OCI-LY1 (cell line): ENCODE measurements around the gene WWOX.

Experiments
- H2AFZ ChIP-seq: fragments of 200-600 bp; sonication (generic), shearing (Covaris generic); 2 replicates; pipeline ENCODE4 v1.6.0; 2014; ENCODE audit warnings: antibody characterized with exemption, mild to moderate bottlenecking, low read length
- H3F3A ChIP-seq: fragments of 200-600 bp; sonication (generic), shearing (Covaris generic); 2 replicates; pipeline ENCODE4 v1.6.0; 2014; ENCODE audit warnings: mild to moderate bottlenecking, antibody characterized with exemption, low read length, moderate library complexity; ENCODE audit not compliant: insufficient read depth
- H3K27ac ChIP-seq: fragments of 200-600 bp; sonication (generic); 2 replicates; pipeline ENCODE4 v1.5.1; 2014; ENCODE audit warnings: low read length, mixed run types, mild to moderate bottlenecking, low read depth; ENCODE audit not compliant: poor library complexity, severe bottlenecking
- H3K27me3 ChIP-seq: fragments of 200-600 bp; sonication (generic); 2 replicates; pipeline ENCODE4 v1.6.0; 2014; ENCODE audit warnings: antibody characterized with exemption, mild to moderate bottlenecking, low read length, moderate library complexity; ENCODE audit not compliant: insufficient read depth
- H3K36me3 ChIP-seq: fragments of 200-600 bp; sonication (generic); 2 replicates; pipeline ENCODE4 v1.6.1; 2014; ENCODE audit warnings: mild to moderate bottlenecking, antibody characterized with exemption, low read length, moderate library complexity, mixed read lengths; ENCODE audit not compliant: insufficient read depth
- H3K4me1 ChIP-seq: fragments of 200-600 bp; sonication (generic); 2 replicates; pipeline ENCODE4 v1.5.1; 2014; ENCODE audit warnings: mild to moderate bottlenecking, low read length, moderate library complexity; ENCODE audit not compliant: insufficient read depth, severe bottlenecking
- H3K4me2 ChIP-seq: fragments of 200-600 bp; sonication (generic), shearing (Covaris generic); 2 replicates; pipeline ENCODE4 v1.6.1; 2014; ENCODE audit warnings: low read length
- H3K4me3 ChIP-seq: fragments of 200-600 bp; sonication (generic); 2 replicates; pipeline ENCODE4 v1.5.1; 2014; ENCODE audit warnings: low read length, low read depth, mild to moderate bottlenecking, mixed read lengths; ENCODE audit not compliant: poor library complexity, severe bottlenecking
- H3K79me2 ChIP-seq: fragments of 200-600 bp; shearing (Covaris generic); 2 replicates; pipeline ENCODE4 v1.6.1; 2016; ENCODE audit warnings: mixed run types, low read length, mixed read lengths; ENCODE audit not compliant: insufficient read depth
- H3K9ac ChIP-seq: fragments of 200-600 bp; sonication (generic), shearing (Covaris generic); 2 replicates; pipeline ENCODE4 v1.6.1; 2014; ENCODE audit warnings: mild to moderate bottlenecking, low read length, mixed read lengths
- H3K9me2 ChIP-seq: fragments of 200-600 bp; sonication (generic), shearing (Covaris generic); 2 replicates; pipeline ENCODE4 v1.6.1; 2014; ENCODE audit warnings: low read depth, mild to moderate bottlenecking, low read length, mixed read lengths
- H3K9me3 ChIP-seq: fragments of 200-600 bp; shearing (Covaris generic); 2 replicates; pipeline ENCODE4 v1.6.1; 2014; ENCODE audit warnings: low read length, mixed read lengths
- H4K20me1 ChIP-seq: fragments of 200-600 bp; sonication (generic), shearing (Covaris generic); 2 replicates; pipeline ENCODE4 v1.6.0; 2016; ENCODE audit warnings: mild to moderate bottlenecking, low read length; ENCODE audit not compliant: insufficient read depth
- CTCF ChIP-seq: fragments of 200-600 bp; sonication (generic), shearing (Covaris generic); IDR thresholded peaks from 2 replicates; pipeline ENCODE4 v1.5.1; 2017; ENCODE audit warnings: mild to moderate bottlenecking, antibody characterized with exemption, low read length, moderate library complexity, mixed read lengths
- EZH2 ChIP-seq: fragments of 200-600 bp; sonication (generic), shearing (Covaris generic); IDR thresholded peaks from 2 replicates; pipeline ENCODE4 v1.8.0; 2017; ENCODE audit warnings: borderline replicate concordance, mixed run types, mild to moderate bottlenecking, antibody characterized with exemption, low read length, moderate library complexity, mixed read lengths

Gene WWOX

DNA sequence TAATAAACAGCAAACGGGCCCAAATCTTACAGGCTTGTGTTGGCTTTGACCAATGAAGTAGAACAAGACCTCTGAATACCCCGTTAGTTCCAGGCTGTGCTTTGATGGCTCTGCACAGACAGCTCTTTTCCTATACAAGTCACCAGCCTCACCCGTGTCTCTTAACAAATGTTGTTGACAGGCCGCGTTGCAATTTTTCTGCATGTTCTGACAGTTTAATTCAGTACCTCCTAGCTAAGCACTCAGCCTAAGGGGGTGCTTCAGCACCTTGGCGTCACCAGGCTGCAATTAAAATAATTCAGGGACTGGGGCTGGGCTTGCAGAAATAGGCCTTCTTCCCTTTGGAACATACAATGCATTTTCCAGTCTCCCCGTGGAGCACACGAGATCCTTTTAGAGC is 1001.0 kb downstream of the WWOX start:
- Histone ChIP-seq H3K27me3 (no peaks in the 10 kb centered on the region), H3K9me2 (no peaks in the 10 kb centered on the region), H4K20me1 (no peaks in the 10 kb centered on the region), H3K4me2 (no peak overlapping the region), H3K79me2 (no peaks in the 10 kb centered on the region), H3K4me1 (no peaks in the 10 kb centered on the region), H3K4me3 (no peak overlapping the region), H3K36me3 (no peaks in the 10 kb centered on the region), H2AFZ (no peak overlapping the region), H3F3A (no peaks in the 10 kb centered on the region), H3K9me3 (no peaks in the 10 kb centered on the region), H3K9ac (no peak overlapping the region), H3K27ac (no peak overlapping the region)
- TF ChIP-seq CTCF: no peak
- TF ChIP-seq EZH2: no peak

GRCh38 chr16:79101491-79101890 is 1002.0 kb downstream of the WWOX start:
- no peak overlapping the region for H3K4me2 ChIP-seq
- H3K27me3 ChIP-seq: no peaks in the 10 kb centered on the region
- H3F3A ChIP-seq: no peaks in the 10 kb centered on the region
- H3K9me2 ChIP-seq: no peaks in the 10 kb centered on the region
- no peaks in the 10 kb centered on the region for H3K36me3 ChIP-seq
- H3K27ac ChIP-seq: no peak overlapping the region
- H3K9me3 ChIP-seq: no peaks in the 10 kb centered on the region
- H3K9ac ChIP-seq: no peak overlapping the region
- no peak overlapping the region for H3K4me3 ChIP-seq
- no peaks in the 10 kb centered on the region for H3K4me1 ChIP-seq
- TF ChIP-seq EZH2 (no peak), CTCF (no peak)
- H2AFZ ChIP-seq: no peak overlapping the region
- H4K20me1 ChIP-seq: no peaks in the 10 kb centered on the region
- H3K79me2 ChIP-seq: no peaks in the 10 kb centered on the region

DNA sequence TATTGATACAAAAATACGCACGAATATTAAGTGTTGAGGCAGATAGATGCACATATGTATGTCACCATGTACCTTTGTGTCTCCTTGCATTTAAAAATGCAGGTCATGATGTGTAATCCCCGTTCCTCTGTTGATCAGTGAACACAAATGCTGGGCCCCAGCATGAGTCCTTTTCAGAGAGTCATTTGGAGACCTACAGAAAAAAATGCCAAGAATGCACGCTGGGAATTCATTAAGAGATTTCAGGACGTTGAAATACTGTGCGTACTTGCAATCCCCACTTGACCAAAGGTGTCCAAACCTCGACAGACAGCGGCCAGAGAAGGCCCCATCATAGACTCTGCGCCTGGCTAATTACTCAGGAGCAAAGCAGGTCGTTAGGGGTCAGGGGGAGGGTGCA is 1005.1 kb downstream of the WWOX start:
- Histone ChIP-seq H2AFZ (no peak overlapping the region), H3K27ac (no peak overlapping the region), H3K9ac (no peak overlapping the region), H3K4me3 (no peak overlapping the region), H3K4me2 (no peak overlapping the region), H3K4me1 (no peaks in the 10 kb centered on the region), H3K36me3 (no peaks in the 10 kb centered on the region), H4K20me1 (no peaks in the 10 kb centered on the region), H3F3A (no peaks in the 10 kb centered on the region), H3K79me2 (no peaks in the 10 kb centered on the region), H3K9me3 (no peaks in the 10 kb centered on the region), H3K27me3 (no peaks in the 10 kb centered on the region), H3K9me2 (no peaks in the 10 kb centered on the region)
- TF ChIP-seq EZH2 (no peak), CTCF (no peak)
